Measurements from ENCODE around the gene AZIN2.

AZIN2 gene

DNA sequence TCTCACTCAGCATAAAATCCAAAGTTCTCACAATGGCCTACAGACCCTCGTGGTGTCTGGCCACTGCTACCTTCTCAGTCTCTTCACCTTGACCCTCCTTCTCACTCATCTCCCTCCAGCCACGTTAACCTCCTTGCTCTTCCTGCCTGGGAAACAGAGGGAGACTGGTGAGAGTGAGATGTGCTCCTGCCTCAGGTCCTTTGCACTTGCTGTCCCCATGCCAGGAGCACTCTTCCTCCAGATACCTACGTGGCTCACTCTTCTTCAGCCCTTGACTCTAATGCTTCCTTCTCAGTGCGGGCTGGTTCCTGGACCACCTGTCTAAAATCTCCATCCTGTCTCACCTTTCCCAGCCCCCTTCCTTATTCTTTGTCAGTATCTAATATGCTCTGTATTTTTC is 76.2 kb downstream of the AZIN2 start:
- no peak for DNase-seq

DNA sequence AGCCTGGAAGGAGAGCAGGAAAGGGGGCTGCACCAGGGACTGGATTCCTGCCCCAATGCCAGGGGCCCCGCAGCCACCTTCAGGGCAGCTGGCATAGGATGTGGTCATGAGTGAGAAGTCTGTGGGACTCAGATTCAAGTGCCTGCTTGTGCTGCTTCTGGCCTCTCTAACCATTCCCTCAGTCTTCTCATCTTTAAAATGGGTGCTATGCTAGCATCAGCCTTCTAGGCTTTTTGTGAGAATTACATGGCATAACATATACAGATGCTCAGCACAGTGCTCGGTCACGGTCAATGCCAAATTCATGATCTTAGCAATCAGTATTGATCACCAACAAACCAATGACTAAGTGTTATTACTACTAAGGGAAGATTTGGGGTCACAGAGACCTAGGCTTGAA is 77.4 kb downstream of the AZIN2 start:
- no peak for DNase-seq

DNA sequence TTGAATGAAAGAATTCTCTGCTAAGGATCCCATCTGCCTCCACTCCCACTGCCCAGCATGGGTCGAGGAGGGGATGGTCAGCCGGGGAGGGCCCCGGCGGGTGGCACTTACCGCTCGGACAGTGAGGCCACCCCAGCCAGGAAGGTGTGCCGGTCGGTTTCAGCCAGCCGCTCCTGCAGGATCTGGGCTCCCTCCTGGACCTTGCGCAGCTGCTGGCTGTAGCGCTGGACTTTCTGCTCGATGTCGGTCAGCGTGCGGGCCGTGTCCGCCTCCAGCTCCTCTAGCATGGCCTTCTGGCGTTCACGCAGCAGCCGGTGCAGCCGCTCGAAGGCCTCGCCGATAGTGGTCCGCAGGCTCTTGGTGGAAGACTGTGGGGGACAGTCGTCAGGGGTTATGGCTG is 78.6 kb downstream of the AZIN2 start:
- no peak for DNase-seq

DNA sequence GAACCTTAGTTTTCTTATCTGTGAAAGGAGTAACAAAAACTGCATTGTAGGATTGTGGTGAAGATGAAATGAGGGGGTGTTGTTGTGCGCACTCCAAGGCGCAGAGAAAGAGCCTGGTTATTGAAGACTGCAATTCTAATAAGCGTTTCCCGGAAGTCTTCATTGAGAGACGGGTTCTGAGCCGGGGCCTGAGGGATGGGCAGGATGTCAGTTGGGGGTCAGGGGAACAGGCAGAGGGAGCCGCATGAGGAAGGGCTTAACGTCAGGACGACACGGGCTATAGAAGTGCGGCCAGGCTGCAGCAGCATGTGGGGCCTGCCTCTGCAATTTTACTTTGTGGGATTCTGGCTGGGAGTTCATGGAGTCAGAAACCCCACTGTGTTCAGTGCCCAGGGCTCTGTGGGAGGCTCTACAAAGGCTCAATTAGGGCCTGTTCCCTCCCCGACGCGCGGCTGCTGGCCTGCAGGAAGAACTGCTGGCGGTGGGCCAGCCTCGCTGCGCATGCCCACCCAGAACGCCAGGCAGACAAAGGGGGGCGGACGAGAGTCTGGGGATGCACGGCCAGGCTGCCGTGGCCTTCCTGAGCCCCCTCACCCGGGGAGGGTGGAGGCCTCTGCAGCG is 80.2 kb downstream of the AZIN2 start:
- no peak for DNase-seq

DNA sequence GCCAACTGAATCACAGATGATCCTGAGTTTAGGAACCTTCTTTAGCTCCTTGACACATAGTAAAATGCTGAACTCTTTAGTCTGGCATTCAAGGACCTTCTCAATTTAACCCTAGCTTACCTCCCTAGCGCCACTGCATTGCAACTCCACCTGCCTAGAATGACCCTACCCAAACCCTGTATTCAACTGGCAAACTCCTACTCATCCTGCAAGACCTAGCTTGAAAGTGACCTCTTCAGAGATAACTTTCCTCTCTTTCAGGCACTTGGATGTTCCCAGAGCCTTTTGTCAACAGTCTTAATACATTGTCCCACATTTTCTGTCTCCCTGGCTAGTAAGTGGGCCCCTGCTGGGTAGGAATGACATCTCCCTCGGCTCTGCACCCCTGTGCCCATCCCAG is 81.2 kb downstream of the AZIN2 start:
- DNase-seq, result no peak

DNA sequence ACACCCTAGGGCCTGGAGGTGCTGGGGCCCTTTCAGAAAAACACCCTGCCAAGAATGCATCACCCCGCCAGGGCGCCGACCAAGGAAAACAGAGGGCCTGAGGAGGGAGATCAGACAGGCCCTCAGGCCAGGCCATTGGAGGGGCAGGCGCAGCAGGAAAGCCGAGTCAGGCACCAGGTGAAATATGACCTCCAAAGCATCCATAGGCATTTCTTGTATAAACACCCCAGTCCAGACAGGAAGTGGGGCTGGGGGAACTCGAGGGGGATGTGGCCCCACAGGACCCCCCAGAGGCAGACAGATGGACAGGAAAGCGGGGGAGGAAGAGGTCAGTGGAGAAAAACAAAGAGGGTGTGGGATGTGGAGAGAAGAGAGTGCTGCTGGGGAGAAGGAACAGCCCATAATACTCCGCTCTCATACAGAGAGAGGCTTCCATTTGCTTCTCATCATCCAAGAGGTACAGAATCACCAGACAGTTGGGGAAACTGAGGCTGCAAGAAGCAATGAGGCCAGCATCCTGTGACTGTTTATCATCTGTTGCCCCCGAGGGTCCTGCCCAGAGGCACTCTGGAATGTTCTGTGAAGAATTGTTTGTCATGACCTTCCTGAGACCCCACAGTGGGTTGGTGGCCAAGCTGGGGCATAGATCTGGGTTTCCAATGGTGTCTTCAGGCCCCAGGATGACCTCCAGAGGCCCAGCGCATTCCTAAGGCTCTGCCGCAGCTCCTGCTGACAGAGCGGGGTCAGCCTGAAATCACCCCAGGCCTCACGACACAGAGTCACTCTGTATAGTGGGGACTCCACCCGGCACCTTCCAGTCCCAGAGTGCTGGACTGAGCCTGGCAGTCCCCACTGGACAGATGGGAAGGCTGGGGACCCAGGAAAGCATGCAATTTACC is 82.9 kb downstream of the AZIN2 start:
- DNase-seq, result no peak

DNA sequence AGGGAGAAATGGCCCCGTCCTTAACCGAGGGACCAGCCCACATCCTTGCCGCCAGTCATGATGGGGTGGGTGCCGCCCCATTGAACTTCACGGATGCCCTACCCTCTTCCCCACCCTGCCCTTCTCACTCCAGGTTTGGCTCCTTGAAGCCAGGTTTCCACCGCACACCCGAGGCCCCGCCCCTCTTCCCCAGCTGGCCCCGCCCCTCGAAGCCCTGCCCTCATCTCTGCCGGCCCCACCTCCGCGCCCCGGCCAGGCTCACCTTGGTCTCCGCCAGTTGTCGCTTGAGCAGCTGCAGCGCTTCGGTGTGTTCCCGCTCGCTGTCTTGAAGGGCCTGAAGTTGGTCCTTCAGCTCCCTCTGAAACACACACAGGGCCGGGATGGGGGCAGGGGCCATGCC is 84.3 kb downstream of the AZIN2 start:
- no peak for DNase-seq

DNA sequence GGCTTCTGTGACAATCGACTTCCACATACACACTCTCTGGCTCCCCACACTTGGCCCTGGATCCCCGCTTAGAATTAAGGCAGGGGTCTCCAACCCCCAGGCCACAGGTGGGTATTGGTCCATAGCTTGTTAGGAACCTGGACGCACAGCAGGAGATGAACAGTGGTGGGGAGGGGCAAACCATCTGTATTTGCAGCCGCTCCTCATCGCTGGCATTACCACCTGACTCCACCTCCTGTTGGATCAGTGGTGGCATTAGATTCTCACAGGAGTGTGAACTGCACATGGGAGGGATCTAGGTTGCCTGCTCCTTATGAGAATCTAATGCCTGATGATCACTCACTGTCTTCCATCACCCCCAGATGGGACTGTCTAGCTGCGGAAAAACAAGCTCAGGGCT is 84.9 kb downstream of the AZIN2 start:
- DNase-seq, result no peak

DNA sequence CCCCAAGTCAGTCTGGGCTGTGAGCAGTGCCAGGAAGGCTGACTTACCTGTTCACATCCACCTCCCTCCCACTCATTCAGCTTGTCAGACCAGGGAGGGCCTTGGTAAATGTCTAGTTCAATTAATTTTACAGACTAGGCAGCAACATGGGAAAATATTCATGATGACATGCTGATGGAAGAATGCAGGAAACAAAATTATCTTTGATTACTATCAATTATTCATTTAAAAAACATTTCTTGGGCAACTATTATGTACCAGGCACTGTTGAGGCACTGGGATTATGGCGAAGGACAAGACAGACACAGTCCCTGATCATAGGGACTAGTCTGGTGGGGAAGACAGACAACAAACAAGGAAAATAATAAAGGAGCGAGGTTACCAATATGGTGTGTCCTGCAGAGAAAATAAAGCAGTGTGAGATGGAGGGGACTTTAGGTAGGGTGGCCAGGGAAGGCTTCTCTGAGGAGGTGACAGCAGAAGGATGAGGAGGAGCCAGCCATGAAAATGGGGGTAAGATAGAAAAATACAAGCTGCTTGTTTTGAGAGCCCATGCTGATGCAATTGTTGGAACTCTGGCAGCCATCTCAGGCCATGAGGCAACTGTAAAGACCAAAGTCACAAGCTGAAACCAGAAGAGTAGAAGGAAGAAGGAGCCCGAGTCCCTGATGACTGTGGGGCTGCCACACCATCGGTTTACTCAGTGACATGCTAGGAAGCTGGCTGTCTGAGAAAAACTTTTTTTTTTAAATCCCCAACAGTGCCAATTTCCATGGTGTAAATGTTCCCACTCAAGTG is 86.9 kb downstream of the AZIN2 start:
- DNase-seq, result no peak

DNA sequence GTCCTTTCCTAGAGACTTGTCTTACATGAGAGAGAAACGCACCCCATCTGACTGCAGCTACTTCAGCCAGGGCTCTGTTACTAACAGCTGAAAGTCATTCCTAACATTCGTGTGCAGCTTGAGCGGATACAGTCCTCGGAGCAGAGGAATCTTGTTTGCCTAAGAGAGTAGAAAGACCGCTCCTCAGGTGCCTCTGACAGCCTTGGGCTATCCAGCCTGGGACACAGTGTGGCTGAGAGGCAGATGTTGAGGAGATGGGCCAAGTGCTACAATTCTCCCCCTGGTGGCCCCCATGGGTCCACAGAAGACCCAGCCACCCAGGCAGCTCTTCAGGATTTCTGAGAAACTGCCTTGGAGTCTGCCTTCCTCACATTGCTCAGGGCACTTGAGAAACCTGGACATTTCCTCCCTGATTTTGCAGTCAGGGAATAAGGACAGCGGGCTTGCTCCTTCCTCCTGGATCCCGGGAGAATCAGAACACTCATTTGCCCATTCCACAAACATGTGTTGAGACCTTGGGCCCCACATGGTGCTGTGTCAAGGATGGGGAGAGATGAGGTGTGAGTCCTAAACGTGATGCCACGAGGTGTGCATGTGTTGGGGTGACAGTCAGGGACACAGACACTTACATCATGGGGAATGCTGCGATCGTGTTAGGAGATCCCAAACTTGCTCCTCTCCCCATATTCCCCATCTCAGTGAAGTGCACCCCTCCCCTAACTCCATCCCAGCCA is 87.8 kb downstream of the AZIN2 start:
- no peak for DNase-seq

DNA sequence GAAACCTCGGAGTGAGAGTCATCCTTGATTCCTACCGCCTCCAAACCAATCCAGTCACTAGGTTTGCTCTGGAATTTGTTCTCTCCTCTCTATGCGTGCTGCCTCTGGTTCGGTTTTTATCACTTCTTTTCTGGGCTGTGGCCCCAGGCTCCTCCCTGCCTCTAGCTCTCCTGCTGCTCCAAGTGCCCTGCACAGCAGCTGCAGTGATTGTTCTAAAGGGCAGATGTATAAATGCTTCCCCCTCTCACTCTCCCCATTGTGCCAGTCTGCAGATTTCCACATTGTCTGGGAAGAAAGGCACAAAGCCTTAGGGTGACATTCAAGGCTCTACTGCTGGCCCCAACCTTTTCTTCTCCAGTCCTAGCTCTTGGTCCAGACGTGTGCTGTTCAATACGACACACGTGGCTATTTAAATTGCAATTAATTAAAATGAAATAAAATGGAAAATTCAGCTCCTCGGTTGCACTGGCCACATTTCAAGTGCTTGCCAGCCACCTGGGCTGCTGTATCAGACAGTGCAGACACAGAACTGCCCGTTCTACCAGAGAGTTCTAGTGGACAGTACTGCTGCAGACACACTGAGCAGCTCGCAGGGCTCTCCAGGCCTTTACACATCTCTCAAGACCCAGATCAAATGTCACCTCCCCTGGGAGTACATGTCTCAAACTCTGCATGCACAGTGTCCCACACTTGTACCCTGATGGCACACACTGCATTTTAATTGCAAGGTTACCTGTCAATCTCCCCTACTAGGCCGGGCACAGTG is 88.5 kb downstream of the AZIN2 start:
- no peak for DNase-seq

All from 8988T (cell line).